Measurements from ENCODE around the gene FLNC. TPM values are rescaled to one million over a fixed set of nuclear protein-coding genes. Genes with fewer than 3 reads are reported as not detected.

FLNC gene
- total and polyA plus RNA-seq, 2 experiments from 2014 or later = 46.6 to 60.7 TPM

- TF ChIP-seq EZH2 (IDR thresholded peaks at IDR 0.05; ENCODE audit: borderline replicate concordance) (no peak), CTCF (IDR thresholded peaks at IDR 0.05; ENCODE audit: poor library complexity) (no peak), EZH2phosphoT487 (IDR thresholded peaks at IDR 0.05; ENCODE audit: low read depth, severe bottlenecking, unreplicated experiment) (no peak)
- no peaks in the 10 kb centered on the region for H3K9me3 ChIP-seq (ENCODE audit: low read depth)
- no peaks in the 10 kb centered on the region for H3K36me3 ChIP-seq (replicated peaks; ENCODE audit: insufficient read depth, low read depth)
- no peak overlapping the region for H3K27ac ChIP-seq
- no peaks in the 10 kb centered on the region for H3K9me2 ChIP-seq (replicated peaks; ENCODE audit: insufficient read depth)
- WGBS (ENCODE audit: low lambda C conversion rate, missing lambda C conversion rate) = 85% methylated on average over 3 of the region's 3 CpGs
- no peaks in the 10 kb centered on the region for H3K4me1 ChIP-seq (ENCODE audit: insufficient read depth)
- no peak overlapping the region for H3K4me2 ChIP-seq
- no peaks in the 10 kb centered on the region for H4K20me1 ChIP-seq (ENCODE audit: insufficient read depth, poor library complexity, severe bottlenecking)
- no peak overlapping the region for H2AFZ ChIP-seq
- no peak for DNase-seq (ENCODE audit: low spot score)
- no peak overlapping the region for H3K4me3 ChIP-seq
- H3K27me3 ChIP-seq = no peaks in the 10 kb centered on the region
- no peaks in the 10 kb centered on the region for H3K79me2 ChIP-seq
These were observed 11.5 kb upstream of the FLNC start for GRCh38 chr7:128818694-128819093.

- no peaks in the 10 kb centered on the region for H3K79me2 ChIP-seq
- H3K4me3 ChIP-seq = no peak overlapping the region
- no peak overlapping the region for H3K4me2 ChIP-seq
- H3K9me3 ChIP-seq (ENCODE audit: low read depth) = no peaks in the 10 kb centered on the region
- no peaks in the 10 kb centered on the region for H3K4me1 ChIP-seq (ENCODE audit: insufficient read depth)
- no peak overlapping the region for H3K27ac ChIP-seq
- TF ChIP-seq EZH2phosphoT487 (IDR thresholded peaks at IDR 0.05; ENCODE audit: low read depth, severe bottlenecking, unreplicated experiment) (no peak), CTCF (IDR thresholded peaks at IDR 0.05; ENCODE audit: poor library complexity) (no peak), EZH2 (IDR thresholded peaks at IDR 0.05; ENCODE audit: borderline replicate concordance) (no peak)
- H3K9me2 ChIP-seq (replicated peaks; ENCODE audit: insufficient read depth) = no peaks in the 10 kb centered on the region
- H3K36me3 ChIP-seq (replicated peaks; ENCODE audit: insufficient read depth, low read depth) = no peaks in the 10 kb centered on the region
- H3K27me3 ChIP-seq = no peaks in the 10 kb centered on the region
- no peak for DNase-seq (ENCODE audit: low spot score)
- 93% methylated on average over 4 of the region's 4 CpGs for WGBS (ENCODE audit: low lambda C conversion rate, missing lambda C conversion rate)
- no peak overlapping the region for H2AFZ ChIP-seq
- H4K20me1 ChIP-seq (ENCODE audit: insufficient read depth, poor library complexity, severe bottlenecking) = no peaks in the 10 kb centered on the region
These were observed 8.5 kb upstream of the FLNC start for GRCh38 chr7:128821724-128822123.

- Histone ChIP-seq H3K79me2 (peaks cover 2% of the 10 kb centered on the region), H3K9me2 (replicated peaks; ENCODE audit: insufficient read depth) (no peaks in the 10 kb centered on the region), H3K27me3 (peaks cover 6% of the 10 kb centered on the region), H4K20me1 (ENCODE audit: insufficient read depth, poor library complexity, severe bottlenecking) (no peaks in the 10 kb centered on the region), H3K4me1 (ENCODE audit: insufficient read depth) (peaks cover 34% of the 10 kb centered on the region), H3K4me3 (no peak overlapping the region), H3K9me3 (ENCODE audit: low read depth) (no peaks in the 10 kb centered on the region), H2AFZ (no peak overlapping the region), H3K27ac (peak overlapping the region; percentile 89), H3K36me3 (replicated peaks; ENCODE audit: insufficient read depth, low read depth) (no peaks in the 10 kb centered on the region), H3K4me2 (no peak overlapping the region)
- TF ChIP-seq EZH2phosphoT487 (IDR thresholded peaks at IDR 0.05; ENCODE audit: low read depth, severe bottlenecking, unreplicated experiment) (no peak), EZH2 (IDR thresholded peaks at IDR 0.05; ENCODE audit: borderline replicate concordance) (no peak), CTCF (IDR thresholded peaks at IDR 0.05; ENCODE audit: poor library complexity) (no peak)
- 84% methylated on average over 4 of the region's 4 CpGs for WGBS (ENCODE audit: low lambda C conversion rate, missing lambda C conversion rate)
- DNase-seq (ENCODE audit: low spot score) = no peak
These were observed 3.7 kb upstream of the FLNC start for GRCh38 chr7:128826512-128826911.

- no peak for TF ChIP-seq EZH2phosphoT487 (IDR thresholded peaks at IDR 0.05; ENCODE audit: low read depth, severe bottlenecking, unreplicated experiment)
- no peak for TF ChIP-seq CTCF (IDR thresholded peaks at IDR 0.05; ENCODE audit: poor library complexity)
- no peak for TF ChIP-seq EZH2 (IDR thresholded peaks at IDR 0.05; ENCODE audit: borderline replicate concordance)
- H3K27ac ChIP-seq = peak overlapping the region; percentile 89
These were observed 3.3 kb upstream of the FLNC start for GRCh38 chr7:128826916-128827247.

More at GRCh38 chr7:128826916-128827247, 3.3 kb upstream of the FLNC start:
- DNase-seq (ENCODE audit: low spot score) = no peak
- H2AFZ ChIP-seq = no peak overlapping the region
- no peaks in the 10 kb centered on the region for H3K36me3 ChIP-seq (replicated peaks; ENCODE audit: insufficient read depth, low read depth)
- peaks cover 6% of the 10 kb centered on the region for H3K27me3 ChIP-seq
- H3K4me2 ChIP-seq = no peak overlapping the region
- WGBS (ENCODE audit: low lambda C conversion rate, missing lambda C conversion rate) = 85% methylated on average over 1 of the region's 1 CpG
- no peaks in the 10 kb centered on the region for H3K9me3 ChIP-seq (ENCODE audit: low read depth)
- no peaks in the 10 kb centered on the region for H3K9me2 ChIP-seq (replicated peaks; ENCODE audit: insufficient read depth)
- H3K79me2 ChIP-seq = peaks cover 2% of the 10 kb centered on the region
- H4K20me1 ChIP-seq (ENCODE audit: insufficient read depth, poor library complexity, severe bottlenecking) = no peaks in the 10 kb centered on the region
- no peak overlapping the region for H3K4me3 ChIP-seq
- H3K4me1 ChIP-seq (ENCODE audit: insufficient read depth) = peaks cover 37% of the 10 kb centered on the region

All from hepatocyte (in vitro differentiated cells).